Suprapubic skin (tissue), 3 donors: ENCODE data around the gene LDB2.

Experiments used
- EP300 ChIP-seq: sonication (generic); formaldehyde crosslinking; IDR thresholded peaks from one replicate; pipeline ENCODE4 v1.6.1; 2017; ENCODE audit warnings: antibody characterized with exemption
- POLR2A ChIP-seq, 2 donors: fragments of 450-650 bp; IDR thresholded peaks; one replicate each; pipeline ENCODE4 v1.6.1; 2017; ENCODE audit warnings: antibody characterized with exemption in 2 of 2, mild to moderate bottlenecking in 2 of 2, moderate library complexity in 2 of 2
- TF ChIP-seq, protein P1 (sequence below), 2 donors: fragments of 200-600 bp in 1 of 2; fragments of 450-650 bp in 1 of 2; sonication (generic) in 1 of 2; IDR thresholded peaks; one replicate each; pipeline ENCODE4 v1.5.1; 2016 to 2019; ENCODE audit warnings: antibody characterized with exemption in 2 of 2, mild to moderate bottlenecking in 1 of 2, moderate library complexity in 1 of 2

GRCh38 chr4:16859031-16859430, 39.4 kb downstream of the LDB2 start:
- TF ChIP-seq EP300 = no peak
- no peak for TF ChIP-seq POLR2A (IDR thresholded peaks at IDR 0.05)
- TF ChIP-seq, protein P1, sequence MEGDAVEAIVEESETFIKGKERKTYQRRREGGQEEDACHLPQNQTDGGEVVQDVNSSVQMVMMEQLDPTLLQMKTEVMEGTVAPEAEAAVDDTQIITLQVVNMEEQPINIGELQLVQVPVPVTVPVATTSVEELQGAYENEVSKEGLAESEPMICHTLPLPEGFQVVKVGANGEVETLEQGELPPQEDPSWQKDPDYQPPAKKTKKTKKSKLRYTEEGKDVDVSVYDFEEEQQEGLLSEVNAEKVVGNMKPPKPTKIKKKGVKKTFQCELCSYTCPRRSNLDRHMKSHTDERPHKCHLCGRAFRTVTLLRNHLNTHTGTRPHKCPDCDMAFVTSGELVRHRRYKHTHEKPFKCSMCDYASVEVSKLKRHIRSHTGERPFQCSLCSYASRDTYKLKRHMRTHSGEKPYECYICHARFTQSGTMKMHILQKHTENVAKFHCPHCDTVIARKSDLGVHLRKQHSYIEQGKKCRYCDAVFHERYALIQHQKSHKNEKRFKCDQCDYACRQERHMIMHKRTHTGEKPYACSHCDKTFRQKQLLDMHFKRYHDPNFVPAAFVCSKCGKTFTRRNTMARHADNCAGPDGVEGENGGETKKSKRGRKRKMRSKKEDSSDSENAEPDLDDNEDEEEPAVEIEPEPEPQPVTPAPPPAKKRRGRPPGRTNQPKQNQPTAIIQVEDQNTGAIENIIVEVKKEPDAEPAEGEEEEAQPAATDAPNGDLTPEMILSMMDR (IDR thresholded peaks at IDR 0.05) = no peak
